C4-2B (cell line): ENCODE results near the gene PAX4.

Source experiments
- H3K27ac ChIP-seq: fragments of 450-650 bp; 2 replicates; pipeline ENCODE4 v1.5.1; 2017
- CTCF ChIP-seq: fragments of 450-650 bp; conservative IDR thresholded peaks from 2 replicates; pipeline ENCODE4 v1.5.1; 2017; ENCODE audit warnings: mild to moderate bottlenecking
- ZFX ChIP-seq: fragments of 450-650 bp; IDR thresholded peaks from 2 replicates; pipeline ENCODE4 v1.6.1; 2017

The PAX4 gene

GRCh38 chr7:127618042-127618441, at the start of gene PAX4:
Gene PAX4, minus strand, starts transcription at chr7:127618142. Its CDS starts 2,214 bp downstream, at chr7:127615928.
- no peak within 1 kb of the TSS for H3K27ac ChIP-seq
- TF ChIP-seq ZFX: no peak

GRCh38 chr7:127667017-127667670, 49.2 kb upstream of the PAX4 start:
- no peak overlapping the region for H3K27ac ChIP-seq
- TF ChIP-seq CTCF: no peak
- no peak for TF ChIP-seq ZFX

GRCh38 chr7:127666602-127667001, 48.7 kb upstream of the PAX4 start:
- H3K27ac ChIP-seq: no peak overlapping the region
- TF ChIP-seq CTCF: no peak
- no peak for TF ChIP-seq ZFX

GRCh38 chr7:127665922-127666321, 48.0 kb upstream of the PAX4 start:
- no peak for TF ChIP-seq CTCF
- no peak for TF ChIP-seq ZFX
- H3K27ac ChIP-seq: peak overlapping the region; percentile 68

- H3K27ac ChIP-seq: no peak overlapping the region
- TF ChIP-seq CTCF: no peak
- no peak for TF ChIP-seq ZFX
These were observed 41.2 kb upstream of the PAX4 start for GRCh38 chr7:127658970-127659630.

GRCh38 chr7:127657500-127657899, 39.6 kb upstream of the PAX4 start:
- no peak for TF ChIP-seq CTCF
- TF ChIP-seq ZFX: no peak
- no peak overlapping the region for H3K27ac ChIP-seq

GRCh38 chr7:127655720-127656119, 37.8 kb upstream of the PAX4 start:
- no peak for TF ChIP-seq ZFX
- no peak for TF ChIP-seq CTCF
- H3K27ac ChIP-seq: no peak overlapping the region
